AG04450 (cell line): ENCODE measurements around the gene RIC1. TPM values are rescaled to one million over a fixed set of nuclear protein-coding genes. Genes with fewer than 3 reads are reported as not detected.

ENCODE experiments used
- CTCF ChIA-PET: fragments of 300-600, 350-600 bp; formaldehyde crosslinking; extraction: SDS; loops from one replicate; lab custom pipeline; 2022; ENCODE audit warnings: antibody characterized with exemption, inconsistent platforms; lab: Charles Lee
- POLR2A ChIA-PET: fragments of 350-600 bp; formaldehyde crosslinking; extraction: SDS; loops from one replicate; lab custom pipeline; 2021; ENCODE audit warnings: antibody characterized with exemption, inconsistent platforms; lab: Yijun Ruan, JAX
- DNase-seq: peaks from one replicate; pipeline ENCODE4 v3.0.0-alpha.2; 2011; ENCODE audit warnings: low read depth, low spot score
- H3K27ac ChIP-seq: one replicate; pipeline ENCODE4 v1.5.1; 2012; ENCODE audit warnings: low read depth, low read length, control low read depth
- H3K27me3 ChIP-seq: one replicate; pipeline ENCODE4 v1.6.0; 2012; ENCODE audit warnings: low read length; ENCODE audit not compliant: control insufficient read depth, insufficient read depth
- H3K4me3 ChIP-seq: 2 replicates; pipeline ENCODE4 v1.5.1; 2011; ENCODE audit warnings: mild to moderate bottlenecking, low read depth, low read length, control low read depth
- H3K9me3 ChIP-seq: 2 replicates; pipeline ENCODE4 v1.5.1; 2012; ENCODE audit warnings: low read length; ENCODE audit not compliant: control insufficient read depth, insufficient read depth
- CTCF ChIP-seq: IDR thresholded peaks from 2 replicates; pipeline ENCODE4 v1.5.1; 2011; ENCODE audit warnings: low read depth, low read length, control low read depth, inconsistent platforms
- polyA plus RNA-seq: library from polyadenylated mRNA; depleted of rRNA; stranded (reverse); fragments of >200 nt; gene quantifications from 2 replicates; pipeline ENCODE4 v1.2.3, GENCODE V29; 2011

Gene RIC1
- polyA plus RNA-seq, 1 experiment, result 65.4 TPM

GRCh38 chr9:5698004-5698403 lies 69.1 kb downstream of the RIC1 start:
- Histone ChIP-seq H3K9me3 (no peaks in the 10 kb centered on the region), H3K27ac (no peak overlapping the region), H3K4me3 (no peak overlapping the region), H3K27me3 (no peaks in the 10 kb centered on the region)
- DNase-seq, result no peak
- POLR2A ChIA-PET, result no interaction called here
- no peak for TF ChIP-seq CTCF
- CTCF ChIA-PET, result no interaction called here

GRCh38 chr9:5698810-5699556 lies 70.1 kb downstream of the RIC1 start:
- Histone ChIP-seq H3K27ac (peak overlapping the region; percentile 34), H3K27me3 (no peaks in the 10 kb centered on the region), H3K4me3 (no peak overlapping the region), H3K9me3 (no peaks in the 10 kb centered on the region)
- ChIA-PET POLR2A (interaction anchor here (0.6 to 1.0 kb wide), 3 partner anchors 33 to 865 kb away, joined by 3 to 5 read pairs (median 3); no protein-coding TSS in a partner anchor), CTCF (interaction anchor here (0.6 kb wide), 1 partner anchor 133 kb away, joined by 4 read pairs; no protein-coding TSS in a partner anchor)
- no peak; the same call in 1 of the 2 replicates for TF ChIP-seq CTCF
- DNase-seq, result peak; percentile 57

DNA sequence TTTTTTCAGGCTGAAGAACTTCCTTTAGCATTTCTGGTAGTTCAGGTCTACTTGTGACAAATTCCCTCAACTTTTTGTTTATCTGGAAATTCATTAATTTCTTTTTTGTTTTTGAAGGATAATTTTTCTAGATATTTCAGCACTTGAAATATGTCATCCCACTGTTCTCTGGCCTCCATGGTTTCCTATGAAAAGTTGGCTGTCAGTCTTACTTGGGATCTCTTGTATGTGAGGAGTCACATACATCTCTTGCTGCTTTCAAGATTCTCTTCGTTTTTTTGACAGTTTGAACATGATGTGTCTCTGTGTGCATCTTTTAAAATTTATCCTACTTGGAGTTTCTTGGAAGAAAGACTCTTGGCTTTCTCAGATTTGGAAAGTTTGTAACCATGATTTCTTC lies 79.5 kb downstream of the RIC1 start:
- DNase-seq, result no peak
- no peaks in the 10 kb centered on the region for H3K27me3 ChIP-seq
- CTCF ChIA-PET, result no interaction called here
- no peak overlapping the region for H3K4me3 ChIP-seq
- POLR2A ChIA-PET, result no interaction called here
- H3K27ac ChIP-seq, result no peak overlapping the region
- no peaks in the 10 kb centered on the region for H3K9me3 ChIP-seq
- TF ChIP-seq CTCF, result no peak

GRCh38 chr9:5712651-5713390 lies 83.9 kb downstream of the RIC1 start:
- TF ChIP-seq CTCF, result no peak
- Histone ChIP-seq H3K4me3 (no peak overlapping the region), H3K27ac (no peak overlapping the region), H3K9me3 (no peaks in the 10 kb centered on the region), H3K27me3 (no peaks in the 10 kb centered on the region)
- no peak for DNase-seq
- ChIA-PET CTCF (interaction anchor here (1.5 kb wide), 1 partner anchor 121 kb away, joined by 3 read pairs; the partner anchor contains the start of gene ERMP1), POLR2A (no interaction called here)
